ENCODE results near the gene ZNF778.

DNA sequence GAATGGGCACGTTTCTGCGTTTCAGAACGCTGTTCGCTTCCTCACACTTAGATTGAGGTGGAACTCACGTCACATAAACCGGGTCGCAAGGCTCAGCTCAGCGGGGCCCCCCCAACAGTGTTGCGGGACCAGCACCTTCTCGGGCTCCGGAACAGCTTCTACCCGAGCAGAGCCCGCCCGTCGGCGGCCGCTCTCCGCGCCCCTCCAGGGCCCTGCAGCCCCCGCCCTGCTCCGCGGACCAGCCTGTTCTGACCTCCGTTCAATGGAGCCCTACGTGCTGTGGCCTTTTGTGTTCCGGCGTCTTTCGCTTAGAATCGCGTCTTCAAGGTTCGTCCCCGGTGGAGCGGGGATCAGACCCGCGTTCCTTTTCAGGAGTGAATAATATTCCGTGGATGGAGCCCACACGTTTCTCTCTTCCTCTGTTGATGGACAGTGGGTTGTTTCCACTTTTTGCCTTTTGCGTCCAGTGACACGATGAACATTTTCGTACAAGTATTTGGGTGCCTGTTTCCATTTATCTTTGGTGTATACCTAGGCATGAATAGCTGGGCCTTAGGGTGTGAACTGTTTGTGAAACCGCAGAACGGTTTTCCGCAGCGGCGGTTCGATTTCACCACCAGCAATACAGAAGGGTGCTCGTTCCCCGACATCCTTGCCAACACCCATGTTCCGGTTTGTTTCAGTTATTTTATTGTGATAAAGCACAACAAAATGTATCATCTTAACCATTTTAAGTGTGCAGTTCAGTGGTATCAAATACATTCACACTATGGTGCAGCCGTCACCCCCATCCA lies 14.9 kb upstream of the ZNF778 start:
- TF ChIP-seq POLR2A (IDR thresholded peaks at IDR 0.05; ENCODE audit: low read depth) = no peak
- TF ChIP-seq, protein P1, sequence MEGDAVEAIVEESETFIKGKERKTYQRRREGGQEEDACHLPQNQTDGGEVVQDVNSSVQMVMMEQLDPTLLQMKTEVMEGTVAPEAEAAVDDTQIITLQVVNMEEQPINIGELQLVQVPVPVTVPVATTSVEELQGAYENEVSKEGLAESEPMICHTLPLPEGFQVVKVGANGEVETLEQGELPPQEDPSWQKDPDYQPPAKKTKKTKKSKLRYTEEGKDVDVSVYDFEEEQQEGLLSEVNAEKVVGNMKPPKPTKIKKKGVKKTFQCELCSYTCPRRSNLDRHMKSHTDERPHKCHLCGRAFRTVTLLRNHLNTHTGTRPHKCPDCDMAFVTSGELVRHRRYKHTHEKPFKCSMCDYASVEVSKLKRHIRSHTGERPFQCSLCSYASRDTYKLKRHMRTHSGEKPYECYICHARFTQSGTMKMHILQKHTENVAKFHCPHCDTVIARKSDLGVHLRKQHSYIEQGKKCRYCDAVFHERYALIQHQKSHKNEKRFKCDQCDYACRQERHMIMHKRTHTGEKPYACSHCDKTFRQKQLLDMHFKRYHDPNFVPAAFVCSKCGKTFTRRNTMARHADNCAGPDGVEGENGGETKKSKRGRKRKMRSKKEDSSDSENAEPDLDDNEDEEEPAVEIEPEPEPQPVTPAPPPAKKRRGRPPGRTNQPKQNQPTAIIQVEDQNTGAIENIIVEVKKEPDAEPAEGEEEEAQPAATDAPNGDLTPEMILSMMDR (IDR thresholded peaks at IDR 0.05) = no peak

All from esophagus muscularis mucosa (tissue), 3 donors.